Measurements from ENCODE around the gene PACRG.
A peak's percentile ranks its signal among the peaks of the same experiment; 100 is the strongest.

DNA sequence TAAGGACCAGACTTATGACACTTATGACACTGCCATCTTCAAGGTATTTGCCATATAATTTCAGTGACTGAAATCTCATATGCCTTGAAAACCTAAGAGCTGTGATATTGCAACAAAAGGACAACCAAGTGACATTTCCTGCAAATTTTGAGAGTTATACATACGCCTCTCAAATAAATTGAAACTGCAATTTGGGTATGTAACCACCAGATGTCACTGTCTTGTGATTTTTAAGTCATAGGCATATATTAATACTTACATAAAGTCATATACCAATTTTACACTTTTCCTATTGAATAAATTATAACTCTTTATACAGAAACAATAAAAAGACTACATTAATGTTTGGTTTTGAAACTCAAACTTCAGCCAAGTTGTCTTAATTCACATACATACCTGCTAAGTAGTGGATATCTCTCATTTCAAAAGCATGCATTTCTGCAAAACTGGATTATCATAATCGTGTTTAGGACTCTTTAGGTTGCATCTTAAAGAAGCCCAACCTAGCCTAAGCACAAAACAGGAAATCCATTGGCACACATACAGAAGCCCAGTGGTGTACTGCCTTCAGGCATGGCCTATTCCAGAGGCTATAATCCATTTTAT is 180.2 kb downstream of the PACRG start:
- TF ChIP-seq POLR2A (IDR thresholded peaks at IDR 0.05): no peak
- TF ChIP-seq, protein P1, sequence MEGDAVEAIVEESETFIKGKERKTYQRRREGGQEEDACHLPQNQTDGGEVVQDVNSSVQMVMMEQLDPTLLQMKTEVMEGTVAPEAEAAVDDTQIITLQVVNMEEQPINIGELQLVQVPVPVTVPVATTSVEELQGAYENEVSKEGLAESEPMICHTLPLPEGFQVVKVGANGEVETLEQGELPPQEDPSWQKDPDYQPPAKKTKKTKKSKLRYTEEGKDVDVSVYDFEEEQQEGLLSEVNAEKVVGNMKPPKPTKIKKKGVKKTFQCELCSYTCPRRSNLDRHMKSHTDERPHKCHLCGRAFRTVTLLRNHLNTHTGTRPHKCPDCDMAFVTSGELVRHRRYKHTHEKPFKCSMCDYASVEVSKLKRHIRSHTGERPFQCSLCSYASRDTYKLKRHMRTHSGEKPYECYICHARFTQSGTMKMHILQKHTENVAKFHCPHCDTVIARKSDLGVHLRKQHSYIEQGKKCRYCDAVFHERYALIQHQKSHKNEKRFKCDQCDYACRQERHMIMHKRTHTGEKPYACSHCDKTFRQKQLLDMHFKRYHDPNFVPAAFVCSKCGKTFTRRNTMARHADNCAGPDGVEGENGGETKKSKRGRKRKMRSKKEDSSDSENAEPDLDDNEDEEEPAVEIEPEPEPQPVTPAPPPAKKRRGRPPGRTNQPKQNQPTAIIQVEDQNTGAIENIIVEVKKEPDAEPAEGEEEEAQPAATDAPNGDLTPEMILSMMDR (IDR thresholded peaks at IDR 0.05 in 4 of 5, conservative IDR thresholded peaks at IDR 0.05 in 1 of 5): peak in 3 of 5 experiments; percentile 14 to 42 (median 39)

All from gastrocnemius medialis (tissue), 4 donors.